Right atrium auricular region (tissue), 2 donors: ENCODE measurements around the gene ENPP5. TPM values are rescaled to one million over a fixed set of nuclear protein-coding genes. Genes with fewer than 3 reads are reported as not detected.
"Not testable (repeated sequence)": the region's sequence is repeated elsewhere in the genome, so short reads cannot be mapped to it uniquely, and the experiment has no call there.

Experiments used
- DNase-seq: peaks from one replicate; pipeline ENCODE4 v3.0.0-alpha.2; 2019; ENCODE audit warnings: low spot score
- H3K27ac ChIP-seq, 2 donors: fragments of 200-600 bp; sonication (generic); 1 replicate in 1 of 2; 2 replicates in 1 of 2; pipeline ENCODE4 v1.5.1; 2016 to 2019
- H3K27me3 ChIP-seq, 2 donors: fragments of 200-600 bp; sonication (generic); one replicate each; pipeline versions ENCODE4 v1.5.1 to v1.6.0; 2017 to 2019
- H3K36me3 ChIP-seq: fragments of 200-600 bp; sonication (generic); one replicate; pipeline ENCODE4 v1.5.1; 2016
- H3K4me1 ChIP-seq, 2 donors: fragments of 200-600 bp; sonication (generic); one replicate each; pipeline versions ENCODE4 v1.5.1 to v1.6.0; 2017 to 2019
- H3K4me3 ChIP-seq, 2 donors: fragments of 200-600 bp; sonication (generic); 1 replicate in 1 of 2; 2 replicates in 1 of 2; pipeline ENCODE4 v1.5.1; 2017 to 2019; ENCODE audit warnings: mild to moderate bottlenecking in 1 of 2, moderate library complexity in 1 of 2
- H3K9me3 ChIP-seq, 2 donors: fragments of 200-600 bp; sonication (generic); one replicate each; pipeline ENCODE4 v1.5.1; 2019
- total RNA-seq, 2 donors: library from RNA; depleted of rRNA; stranded (reverse); fragments of >200 nt; gene quantifications; one replicate each; pipeline ENCODE4 v1.1.0, GENCODE V29; 2016
- TF ChIP-seq, protein P1 (sequence below), 2 donors: fragments of 200-600 bp; sonication (generic); IDR thresholded peaks; one replicate each; pipeline ENCODE4 v1.5.1; 2019; ENCODE audit warnings: antibody characterized with exemption in 2 of 2

Gene ENPP5
- total RNA-seq, 2 donors from 2014 or later: 6.2 to 17.7 TPM

DNA sequence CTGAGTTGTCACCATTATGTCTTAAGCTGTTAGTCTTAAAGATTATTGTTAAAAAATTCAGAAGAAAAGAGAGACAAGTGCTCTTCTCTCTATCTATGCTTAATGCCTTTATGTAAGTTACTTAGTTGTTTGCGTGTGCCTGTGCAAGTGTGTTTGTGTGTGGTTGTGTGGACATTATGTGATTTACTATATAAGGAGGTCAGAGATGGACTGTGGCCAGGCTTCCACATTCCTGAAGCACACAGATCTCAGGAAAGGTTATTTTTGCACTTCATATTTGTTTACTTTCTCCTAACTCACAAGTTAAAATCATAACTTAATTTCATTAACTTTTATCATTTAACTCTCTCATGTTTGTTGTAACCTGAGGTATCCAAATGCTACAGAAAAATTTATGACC is 26.5 kb downstream of the ENPP5 start:
- H3K4me3 ChIP-seq: no peak overlapping the region
- no peaks in the 10 kb centered on the region for H3K9me3 ChIP-seq
- H3K27me3 ChIP-seq: no peaks in the 10 kb centered on the region
- no peaks in the 10 kb centered on the region for H3K4me1 ChIP-seq
- TF ChIP-seq, protein P1, sequence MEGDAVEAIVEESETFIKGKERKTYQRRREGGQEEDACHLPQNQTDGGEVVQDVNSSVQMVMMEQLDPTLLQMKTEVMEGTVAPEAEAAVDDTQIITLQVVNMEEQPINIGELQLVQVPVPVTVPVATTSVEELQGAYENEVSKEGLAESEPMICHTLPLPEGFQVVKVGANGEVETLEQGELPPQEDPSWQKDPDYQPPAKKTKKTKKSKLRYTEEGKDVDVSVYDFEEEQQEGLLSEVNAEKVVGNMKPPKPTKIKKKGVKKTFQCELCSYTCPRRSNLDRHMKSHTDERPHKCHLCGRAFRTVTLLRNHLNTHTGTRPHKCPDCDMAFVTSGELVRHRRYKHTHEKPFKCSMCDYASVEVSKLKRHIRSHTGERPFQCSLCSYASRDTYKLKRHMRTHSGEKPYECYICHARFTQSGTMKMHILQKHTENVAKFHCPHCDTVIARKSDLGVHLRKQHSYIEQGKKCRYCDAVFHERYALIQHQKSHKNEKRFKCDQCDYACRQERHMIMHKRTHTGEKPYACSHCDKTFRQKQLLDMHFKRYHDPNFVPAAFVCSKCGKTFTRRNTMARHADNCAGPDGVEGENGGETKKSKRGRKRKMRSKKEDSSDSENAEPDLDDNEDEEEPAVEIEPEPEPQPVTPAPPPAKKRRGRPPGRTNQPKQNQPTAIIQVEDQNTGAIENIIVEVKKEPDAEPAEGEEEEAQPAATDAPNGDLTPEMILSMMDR (IDR thresholded peaks at IDR 0.05): no peak
- no peak overlapping the region for H3K27ac ChIP-seq
- H3K36me3 ChIP-seq: no peaks in the 10 kb centered on the region
- no peak for DNase-seq

DNA sequence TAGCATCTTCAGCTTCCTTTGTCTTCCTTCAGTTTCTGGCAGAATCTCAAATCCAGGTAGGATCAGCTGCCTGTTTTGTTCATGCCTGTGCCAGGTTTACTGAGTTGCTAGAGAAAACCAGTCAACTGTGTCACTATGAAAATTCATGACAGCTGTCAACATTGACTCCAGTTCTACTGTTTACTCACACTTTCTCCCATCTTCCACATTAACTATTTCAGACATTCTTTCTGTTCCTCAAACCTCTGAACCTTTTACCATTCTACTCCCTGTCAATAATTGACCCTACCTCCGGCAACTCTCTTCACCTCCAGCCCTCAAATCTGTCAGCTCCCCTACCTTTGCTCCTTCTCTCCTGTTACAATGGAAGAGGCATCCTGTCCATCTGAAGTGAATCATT is 32.5 kb downstream of the ENPP5 start:
- H3K4me1 ChIP-seq: peaks cover 0 to 7% of the 10 kb centered on the region in 2 donors
- no peak overlapping the region for H3K27ac ChIP-seq
- H3K27me3 ChIP-seq: no peaks in the 10 kb centered on the region
- H3K36me3 ChIP-seq: no peaks in the 10 kb centered on the region
- H3K4me3 ChIP-seq: no peak overlapping the region
- no peak for DNase-seq
- H3K9me3 ChIP-seq: no peaks in the 10 kb centered on the region
- TF ChIP-seq, protein P1 (IDR thresholded peaks at IDR 0.05): no peak

DNA sequence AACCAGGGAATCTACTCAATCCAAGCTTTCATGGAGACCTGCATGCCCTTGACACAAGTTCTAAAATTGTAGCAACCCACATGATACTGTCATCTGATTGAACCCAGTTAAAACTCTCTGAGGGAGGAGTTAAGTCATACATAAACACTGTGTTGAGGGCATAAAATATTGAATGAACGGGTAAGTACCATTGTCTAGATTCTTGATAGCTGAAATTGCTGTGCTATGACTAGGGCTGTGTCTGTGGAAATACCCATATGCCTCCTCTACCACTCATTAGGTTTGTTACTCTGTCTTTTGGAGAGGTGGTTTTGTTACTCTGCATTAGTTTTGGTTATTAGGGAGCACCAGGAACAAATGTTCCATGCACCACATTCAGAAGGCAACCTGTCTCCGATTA is 33.4 kb downstream of the ENPP5 start:
- H3K4me1 ChIP-seq: peaks cover 0 to 10% of the 10 kb centered on the region in 2 donors
- no peaks in the 10 kb centered on the region for H3K36me3 ChIP-seq
- no peak for DNase-seq
- TF ChIP-seq, protein P1 (IDR thresholded peaks at IDR 0.05): no peak
- no peak overlapping the region for H3K4me3 ChIP-seq
- H3K27ac ChIP-seq: peak overlapping the region in 1 of 2 donors; percentile 54
- no peaks in the 10 kb centered on the region for H3K9me3 ChIP-seq
- no peaks in the 10 kb centered on the region for H3K27me3 ChIP-seq

DNA sequence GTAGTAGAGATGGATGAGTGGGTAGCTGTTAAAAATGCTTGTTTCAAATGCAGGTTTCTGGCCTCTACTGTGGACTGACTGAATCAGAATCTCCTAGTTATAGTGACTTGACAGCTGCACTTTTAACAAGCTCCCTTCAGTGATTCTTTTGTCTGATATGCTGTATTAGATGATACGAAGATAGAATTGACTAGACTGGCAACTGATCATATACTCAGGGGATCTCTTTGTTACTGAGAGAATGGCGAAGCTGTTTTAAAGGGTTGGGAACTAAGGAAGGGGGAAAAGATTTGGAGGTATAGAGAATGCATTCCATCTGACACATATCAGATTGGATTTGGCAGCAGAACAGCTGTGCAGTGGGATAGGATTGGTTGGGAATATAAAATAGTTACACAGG is 33.9 kb downstream of the ENPP5 start:
- H3K36me3 ChIP-seq: no peaks in the 10 kb centered on the region
- no peaks in the 10 kb centered on the region for H3K27me3 ChIP-seq
- TF ChIP-seq, protein P1 (IDR thresholded peaks at IDR 0.05): no peak
- no peak overlapping the region for H3K4me3 ChIP-seq
- no peak for DNase-seq
- peaks cover 0 to 10% of the 10 kb centered on the region in 2 donors for H3K4me1 ChIP-seq
- no peaks in the 10 kb centered on the region for H3K9me3 ChIP-seq
- H3K27ac ChIP-seq: peak overlapping the region in 1 of 2 donors; percentile 54

DNA sequence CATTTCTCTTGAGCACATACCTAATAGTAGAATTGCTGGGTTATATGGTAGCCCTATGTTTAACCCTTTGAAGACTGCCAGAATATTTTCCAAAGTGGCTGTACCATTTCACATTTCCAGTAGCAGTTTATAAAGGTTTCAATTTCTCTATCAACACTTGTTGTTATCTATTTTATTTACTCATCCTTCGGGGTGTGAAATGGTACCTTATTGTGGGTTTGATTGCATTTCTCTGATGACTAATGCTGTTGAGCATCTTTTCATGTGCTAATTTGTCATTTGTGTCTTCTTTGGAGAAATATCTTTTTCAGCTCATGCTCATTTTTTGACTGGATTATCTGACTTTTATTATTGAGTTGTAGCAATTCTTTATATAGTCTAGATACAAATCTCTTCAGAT is 35.6 kb downstream of the ENPP5 start:
- DNase-seq: no peak
- no peaks in the 10 kb centered on the region for H3K36me3 ChIP-seq
- no peak overlapping the region for H3K4me3 ChIP-seq
- H3K4me1 ChIP-seq: peaks cover 0 to 18% of the 10 kb centered on the region in 2 donors
- H3K9me3 ChIP-seq: no peaks in the 10 kb centered on the region
- H3K27me3 ChIP-seq: no peaks in the 10 kb centered on the region
- no peak overlapping the region for H3K27ac ChIP-seq
- TF ChIP-seq, protein P1 (IDR thresholded peaks at IDR 0.05): no peak

DNA sequence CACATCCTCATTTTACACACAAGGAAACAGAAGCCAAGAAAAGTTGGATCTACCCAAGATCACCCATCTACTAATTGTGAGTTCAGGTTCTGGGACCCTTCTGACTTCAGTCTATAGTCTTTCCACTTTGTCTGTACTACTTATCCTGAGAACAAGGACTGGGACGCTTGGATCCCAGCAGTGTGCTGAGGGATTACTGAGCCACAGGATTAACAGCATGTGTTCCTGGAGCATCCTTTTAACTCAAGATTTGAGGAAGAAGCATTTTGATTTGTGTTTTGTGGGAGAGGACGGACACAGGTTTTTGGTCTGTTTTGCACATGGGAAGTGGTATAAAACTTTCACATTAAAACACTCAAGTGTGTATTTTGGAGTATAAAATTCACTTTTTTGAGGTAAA is 36.6 kb downstream of the ENPP5 start:
- no peaks in the 10 kb centered on the region for H3K9me3 ChIP-seq
- no peaks in the 10 kb centered on the region for H3K27me3 ChIP-seq
- H3K36me3 ChIP-seq: no peaks in the 10 kb centered on the region
- TF ChIP-seq, protein P1 (IDR thresholded peaks at IDR 0.05): no peak
- DNase-seq: no peak
- H3K27ac ChIP-seq: peak overlapping the region in 1 of 2 donors; percentile 49
- H3K4me1 ChIP-seq: peaks cover 0 to 21% of the 10 kb centered on the region in 2 donors
- H3K4me3 ChIP-seq: no peak overlapping the region

DNA sequence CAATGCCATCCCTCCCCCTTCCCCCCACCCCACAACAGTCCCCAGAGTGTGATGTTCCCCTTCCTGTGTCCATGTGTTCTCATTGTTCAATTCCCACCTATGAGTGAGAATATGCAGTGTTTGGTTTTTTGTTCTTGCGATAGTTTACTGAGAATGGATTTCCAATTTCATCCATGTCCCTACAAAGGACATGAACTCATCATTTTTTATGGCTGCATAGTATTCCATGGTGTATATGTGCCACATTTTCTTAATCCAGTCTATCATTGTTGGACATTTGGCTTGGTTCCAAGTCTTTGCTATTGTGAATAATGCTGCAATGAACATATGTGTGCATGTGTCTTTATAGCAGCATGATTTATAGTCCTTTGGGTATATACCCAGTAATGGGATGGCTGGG is 39.5 kb downstream of the ENPP5 start:
- not testable (repeated sequence) for DNase-seq, H3K36me3 ChIP-seq, H3K27ac ChIP-seq, H3K4me3 ChIP-seq, H3K27me3 ChIP-seq, H3K9me3 ChIP-seq
- H3K4me1 ChIP-seq: peaks cover 0 to 29% of the 10 kb centered on the region in 2 donors
